Astrocyte (in vitro differentiated cells and primary cell): ENCODE measurements around the gene ALDH16A1.

Source experiments
- CTCF ChIP-seq: IDR thresholded peaks from 2 replicates; pipeline ENCODE4 v1.5.1; 2011; ENCODE audit warnings: low read depth, mild to moderate bottlenecking, inconsistent platforms, low read length, moderate library complexity; ENCODE audit not compliant: insufficient read depth
- EZH2 ChIP-seq: IDR thresholded peaks from 2 replicates; pipeline ENCODE4 v1.6.1; 2012; ENCODE audit warnings: mild to moderate bottlenecking, low read length, inconsistent platforms; ENCODE audit not compliant: insufficient read depth

- TF ChIP-seq CTCF (no peak), EZH2 (no peak)
Measured at GRCh38 chr19:49474542-49474924, 21.5 kb downstream of the ALDH16A1 start.
